ENCODE results near the gene MAG.

Gene MAG

DNA sequence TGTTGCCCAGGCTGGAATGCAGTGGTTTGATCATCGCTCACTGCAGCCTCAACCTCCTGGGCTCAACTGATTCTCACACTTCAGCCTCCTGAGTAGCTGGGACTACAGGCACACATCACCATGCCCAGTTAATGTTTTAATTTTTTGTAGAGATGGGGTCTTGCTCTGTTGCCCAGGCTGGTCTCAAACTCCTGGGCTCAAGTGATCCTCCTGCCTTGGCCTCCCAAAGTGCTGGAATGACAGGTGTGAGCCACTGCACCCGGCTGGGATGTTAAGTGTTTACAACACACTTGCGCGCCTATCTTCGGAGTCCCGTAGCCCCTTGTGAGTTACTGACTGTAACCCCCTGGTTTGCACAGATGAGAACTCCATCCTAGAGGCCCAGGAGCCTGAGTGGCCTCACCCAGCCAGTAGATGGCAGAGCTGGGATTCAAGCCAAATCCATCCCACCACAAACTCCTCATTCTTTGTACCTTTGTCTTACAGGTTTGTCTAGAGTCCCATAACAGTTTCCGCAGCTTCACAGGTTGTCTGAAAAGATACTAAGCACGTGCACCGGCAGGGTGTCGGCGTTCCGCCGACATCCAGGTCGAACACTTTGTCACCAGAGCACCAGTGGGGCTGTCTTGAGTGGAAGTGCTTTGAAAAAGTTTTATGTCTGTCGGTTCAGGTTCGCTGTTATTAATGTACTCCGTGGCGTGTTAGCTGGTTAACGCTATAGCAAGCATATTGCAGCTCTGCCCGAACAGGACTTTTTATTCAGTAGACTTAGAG lies 14.7 kb downstream of the MAG start:
- H3K23ac ChIP-seq (ENCODE audit: low read length) = no peak overlapping the region
- H2BK5ac ChIP-seq (ENCODE audit: low read depth, low read length, poor library complexity) = no peak overlapping the region
- H3K27ac ChIP-seq (ENCODE audit: low read depth, low read length) = no peak overlapping the region
- no CpG with 5 or more reads among the region's 20 CpGs for WGBS (ENCODE audit: extremely low coverage, insufficient coverage, insufficient read length)
- no peak overlapping the region for H3K4ac ChIP-seq (ENCODE audit: low read depth, low read length)
- no peak overlapping the region for H3K18ac ChIP-seq (ENCODE audit: low read length)
- no peak overlapping the region for H2AFZ ChIP-seq (ENCODE audit: insufficient read depth, low read length, poor library complexity)
- H3K9ac ChIP-seq (ENCODE audit: low read length) = no peak overlapping the region
- H3K36me3 ChIP-seq (ENCODE audit: control insufficient read depth in 1 of 2, insufficient read depth in 2 of 2, low read length in 2 of 2) = no peaks in the 10 kb centered on the region
- no peak overlapping the region for H4K91ac ChIP-seq (ENCODE audit: low read depth, low read length)
- no peak overlapping the region for H3K4me2 ChIP-seq (ENCODE audit: low read length)
- no peaks in the 10 kb centered on the region for H3K79me2 ChIP-seq (ENCODE audit: control insufficient read depth, insufficient read depth, low read length, poor library complexity)
- peak; percentile 48 to 76 for DNase-seq
- no peak overlapping the region for H4K8ac ChIP-seq (ENCODE audit: low read depth, low read length)
- H3K14ac ChIP-seq (ENCODE audit: low read length) = no peak overlapping the region
- no peak overlapping the region for H3K4me3 ChIP-seq (ENCODE audit: low read depth, low read length)
- H3K79me1 ChIP-seq (ENCODE audit: low read length) = no peaks in the 10 kb centered on the region
- H2BK120ac ChIP-seq (ENCODE audit: insufficient read depth, low read length, poor library complexity) = no peak overlapping the region
- H2BK12ac ChIP-seq (ENCODE audit: low read length) = no peak overlapping the region
- peaks cover 6 to 13% of the 10 kb centered on the region in 2 experiments for H3K4me1 ChIP-seq (ENCODE audit: control insufficient read depth in 1 of 2, insufficient read depth in 2 of 2, low read length in 2 of 2)
- H3K27me3 ChIP-seq (ENCODE audit: insufficient read depth, low read length) = no peaks in the 10 kb centered on the region
- H3K9me3 ChIP-seq (ENCODE audit: insufficient read depth, low read depth, low read length) = peaks cover 4% of the 10 kb centered on the region
- no peak overlapping the region for H2AK5ac ChIP-seq (ENCODE audit: low read length)
- H4K12ac ChIP-seq (ENCODE audit: low read depth, low read length) = no peak overlapping the region

DNA sequence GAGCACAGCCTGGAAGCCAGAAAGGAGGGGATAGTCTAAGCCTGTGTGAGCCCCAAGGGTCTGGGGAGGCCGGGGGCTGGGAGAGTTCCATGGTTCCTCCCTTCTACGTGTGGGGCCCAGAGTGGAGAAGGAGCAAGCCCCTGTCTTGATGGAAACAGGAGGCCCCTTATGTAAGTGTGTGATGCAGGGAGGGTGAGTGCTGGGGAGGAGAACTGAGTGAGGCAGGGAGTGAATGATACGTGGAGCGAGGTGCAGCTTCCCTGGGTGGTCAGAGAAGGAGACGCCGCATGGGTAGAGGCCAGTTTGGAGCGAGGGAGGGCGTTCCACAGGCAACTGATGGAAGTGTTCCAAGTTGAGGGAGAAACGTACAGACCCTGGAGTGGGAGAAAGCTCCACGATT lies 16.0 kb downstream of the MAG start:
- Histone ChIP-seq H2BK120ac (ENCODE audit: insufficient read depth, low read length, poor library complexity) (no peak overlapping the region), H3K36me3 (ENCODE audit: control insufficient read depth in 1 of 2, insufficient read depth in 2 of 2, low read length in 2 of 2) (no peaks in the 10 kb centered on the region), H3K9me3 (ENCODE audit: insufficient read depth, low read depth, low read length) (peaks cover 2% of the 10 kb centered on the region), H3K9ac (ENCODE audit: low read length) (no peak overlapping the region), H3K4me2 (ENCODE audit: low read length) (no peak overlapping the region), H2BK12ac (ENCODE audit: low read length) (no peak overlapping the region), H3K23ac (ENCODE audit: low read length) (no peak overlapping the region), H2AFZ (ENCODE audit: insufficient read depth, low read length, poor library complexity) (no peak overlapping the region), H2BK5ac (ENCODE audit: low read depth, low read length, poor library complexity) (no peak overlapping the region), H3K4me1 (ENCODE audit: control insufficient read depth in 1 of 2, insufficient read depth in 2 of 2, low read length in 2 of 2) (peaks cover 6 to 13% of the 10 kb centered on the region in 2 experiments), H3K27ac (ENCODE audit: low read depth, low read length) (no peak overlapping the region), H3K4me3 (ENCODE audit: low read depth, low read length) (no peak overlapping the region), H3K14ac (ENCODE audit: low read length) (no peak overlapping the region), H4K91ac (ENCODE audit: low read depth, low read length) (no peak overlapping the region), H3K79me2 (ENCODE audit: control insufficient read depth, insufficient read depth, low read length, poor library complexity) (no peaks in the 10 kb centered on the region), H2AK5ac (ENCODE audit: low read length) (no peak overlapping the region), H4K12ac (ENCODE audit: low read depth, low read length) (no peak overlapping the region), H3K27me3 (ENCODE audit: insufficient read depth, low read length) (no peaks in the 10 kb centered on the region), H3K79me1 (ENCODE audit: low read length) (no peaks in the 10 kb centered on the region), H4K8ac (ENCODE audit: low read depth, low read length) (no peak overlapping the region), H3K18ac (ENCODE audit: low read length) (no peak overlapping the region), H3K4ac (ENCODE audit: low read depth, low read length) (no peak overlapping the region)
- no CpG with 5 or more reads among the region's 10 CpGs for WGBS (ENCODE audit: extremely low coverage, insufficient coverage, insufficient read length)
- no peak for DNase-seq

DNA sequence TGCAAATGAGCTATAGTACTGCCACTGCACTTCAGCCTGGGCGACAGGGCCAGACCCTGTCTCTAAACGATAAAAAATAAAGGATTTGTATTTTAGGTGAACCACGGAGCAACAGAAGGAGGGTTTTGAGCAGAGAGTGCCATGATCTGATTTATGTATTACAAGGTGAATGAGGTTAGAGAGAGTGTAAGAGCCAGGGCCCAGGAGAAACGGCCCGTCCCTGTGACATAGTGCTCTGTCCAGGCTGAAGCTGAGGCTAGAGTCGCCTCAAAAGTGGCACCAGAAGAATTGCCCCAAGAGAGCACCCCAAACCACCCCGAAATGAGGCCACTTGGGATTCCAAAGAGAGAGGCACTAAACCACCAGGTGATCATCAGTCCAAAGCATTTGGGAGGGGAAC lies 16.9 kb downstream of the MAG start:
- Histone ChIP-seq H4K91ac (ENCODE audit: low read depth, low read length) (no peak overlapping the region), H3K4ac (ENCODE audit: low read depth, low read length) (no peak overlapping the region), H2BK5ac (ENCODE audit: low read depth, low read length, poor library complexity) (no peak overlapping the region), H3K23ac (ENCODE audit: low read length) (no peak overlapping the region), H2AK5ac (ENCODE audit: low read length) (no peak overlapping the region), H3K14ac (ENCODE audit: low read length) (no peak overlapping the region), H3K9ac (ENCODE audit: low read length) (no peak overlapping the region), H3K18ac (ENCODE audit: low read length) (no peak overlapping the region), H3K4me2 (ENCODE audit: low read length) (no peak overlapping the region), H3K4me1 (ENCODE audit: control insufficient read depth in 1 of 2, insufficient read depth in 2 of 2, low read length in 2 of 2) (peaks cover 6 to 13% of the 10 kb centered on the region in 2 experiments), H4K12ac (ENCODE audit: low read depth, low read length) (no peak overlapping the region), H3K79me2 (ENCODE audit: control insufficient read depth, insufficient read depth, low read length, poor library complexity) (no peaks in the 10 kb centered on the region), H2BK12ac (ENCODE audit: low read length) (no peak overlapping the region), H4K8ac (ENCODE audit: low read depth, low read length) (no peak overlapping the region), H3K36me3 (ENCODE audit: control insufficient read depth in 1 of 2, insufficient read depth in 2 of 2, low read length in 2 of 2) (no peaks in the 10 kb centered on the region), H2BK120ac (ENCODE audit: insufficient read depth, low read length, poor library complexity) (no peak overlapping the region), H3K79me1 (ENCODE audit: low read length) (no peaks in the 10 kb centered on the region), H3K27me3 (ENCODE audit: insufficient read depth, low read length) (no peaks in the 10 kb centered on the region), H3K4me3 (ENCODE audit: low read depth, low read length) (no peak overlapping the region), H3K9me3 (ENCODE audit: insufficient read depth, low read depth, low read length) (peaks cover under 1% of the 10 kb centered on the region), H3K27ac (ENCODE audit: low read depth, low read length) (no peak overlapping the region), H2AFZ (ENCODE audit: insufficient read depth, low read length, poor library complexity) (no peak overlapping the region)
- DNase-seq = no peak
- no CpG with 5 or more reads among the region's 7 CpGs for WGBS (ENCODE audit: extremely low coverage, insufficient coverage, insufficient read length)

DNA sequence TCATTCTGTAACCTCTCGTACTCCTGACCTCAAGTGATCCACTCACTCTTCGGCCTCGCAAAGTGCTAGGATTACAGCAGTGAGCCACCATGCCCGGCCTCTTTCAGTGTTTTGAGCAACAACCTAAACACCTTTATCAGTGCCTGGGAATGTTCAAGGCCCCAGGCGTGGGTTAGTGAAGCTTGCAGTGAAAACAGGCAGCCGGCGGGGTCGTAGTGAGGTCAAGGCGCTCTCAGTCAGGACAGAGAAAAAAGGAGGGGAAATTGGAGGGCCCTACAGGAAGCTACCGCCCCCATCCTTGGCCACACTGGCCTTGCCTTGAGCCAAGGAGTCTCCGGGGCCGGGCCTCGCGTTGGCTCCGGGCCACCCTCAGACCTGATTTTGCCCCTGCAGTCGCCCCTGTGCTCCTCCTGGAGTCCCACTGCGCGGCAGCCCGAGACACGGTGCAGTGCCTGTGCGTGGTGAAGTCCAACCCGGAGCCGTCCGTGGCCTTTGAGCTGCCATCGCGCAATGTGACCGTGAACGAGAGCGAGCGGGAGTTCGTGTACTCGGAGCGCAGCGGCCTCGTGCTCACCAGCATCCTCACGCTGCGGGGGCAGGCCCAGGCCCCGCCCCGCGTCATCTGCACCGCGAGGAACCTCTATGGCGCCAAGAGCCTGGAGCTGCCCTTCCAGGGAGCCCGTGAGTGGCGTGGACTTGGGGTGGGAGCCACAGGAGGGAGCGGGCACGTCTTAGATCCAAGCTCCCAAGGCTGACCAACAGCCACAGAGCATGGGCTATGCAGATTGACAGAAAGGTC lies 17.7 kb downstream of the MAG start:
- Histone ChIP-seq H3K27ac (ENCODE audit: low read depth, low read length) (no peak overlapping the region), H2AFZ (ENCODE audit: insufficient read depth, low read length, poor library complexity) (no peak overlapping the region), H4K91ac (ENCODE audit: low read depth, low read length) (no peak overlapping the region), H4K12ac (ENCODE audit: low read depth, low read length) (no peak overlapping the region), H3K27me3 (ENCODE audit: insufficient read depth, low read length) (no peaks in the 10 kb centered on the region), H3K79me1 (ENCODE audit: low read length) (no peaks in the 10 kb centered on the region), H3K4me1 (ENCODE audit: control insufficient read depth in 1 of 2, insufficient read depth in 2 of 2, low read length in 2 of 2) (peaks cover 6 to 13% of the 10 kb centered on the region in 2 experiments), H3K9ac (ENCODE audit: low read length) (no peak overlapping the region), H3K18ac (ENCODE audit: low read length) (no peak overlapping the region), H3K9me3 (ENCODE audit: insufficient read depth, low read depth, low read length) (no peaks in the 10 kb centered on the region), H3K14ac (ENCODE audit: low read length) (no peak overlapping the region), H3K4ac (ENCODE audit: low read depth, low read length) (no peak overlapping the region), H2AK5ac (ENCODE audit: low read length) (no peak overlapping the region), H3K36me3 (ENCODE audit: control insufficient read depth in 1 of 2, insufficient read depth in 2 of 2, low read length in 2 of 2) (no peaks in the 10 kb centered on the region), H3K79me2 (ENCODE audit: control insufficient read depth, insufficient read depth, low read length, poor library complexity) (no peaks in the 10 kb centered on the region), H2BK120ac (ENCODE audit: insufficient read depth, low read length, poor library complexity) (no peak overlapping the region), H3K4me2 (ENCODE audit: low read length) (no peak overlapping the region), H2BK12ac (ENCODE audit: low read length) (no peak overlapping the region), H2BK5ac (ENCODE audit: low read depth, low read length, poor library complexity) (no peak overlapping the region), H3K23ac (ENCODE audit: low read length) (no peak overlapping the region), H4K8ac (ENCODE audit: low read depth, low read length) (no peak overlapping the region), H3K4me3 (ENCODE audit: low read depth, low read length) (no peak overlapping the region)
- WGBS (ENCODE audit: extremely low coverage, insufficient coverage, insufficient read length) = no CpG with 5 or more reads among the region's 47 CpGs
- DNase-seq = peak; percentile 99
